ENCODE data around the gene CDH11. TPM values are rescaled to one million over a fixed set of nuclear protein-coding genes. Genes with fewer than 3 reads are reported as not detected.

CDH11 gene
- total and polyA plus RNA-seq, 10 of the 15 experiments (the other 5 are each of a cell fraction or from before 2014, with no cell fraction given) = 0.31 to 9.7 (median 0.87) TPM

DNA sequence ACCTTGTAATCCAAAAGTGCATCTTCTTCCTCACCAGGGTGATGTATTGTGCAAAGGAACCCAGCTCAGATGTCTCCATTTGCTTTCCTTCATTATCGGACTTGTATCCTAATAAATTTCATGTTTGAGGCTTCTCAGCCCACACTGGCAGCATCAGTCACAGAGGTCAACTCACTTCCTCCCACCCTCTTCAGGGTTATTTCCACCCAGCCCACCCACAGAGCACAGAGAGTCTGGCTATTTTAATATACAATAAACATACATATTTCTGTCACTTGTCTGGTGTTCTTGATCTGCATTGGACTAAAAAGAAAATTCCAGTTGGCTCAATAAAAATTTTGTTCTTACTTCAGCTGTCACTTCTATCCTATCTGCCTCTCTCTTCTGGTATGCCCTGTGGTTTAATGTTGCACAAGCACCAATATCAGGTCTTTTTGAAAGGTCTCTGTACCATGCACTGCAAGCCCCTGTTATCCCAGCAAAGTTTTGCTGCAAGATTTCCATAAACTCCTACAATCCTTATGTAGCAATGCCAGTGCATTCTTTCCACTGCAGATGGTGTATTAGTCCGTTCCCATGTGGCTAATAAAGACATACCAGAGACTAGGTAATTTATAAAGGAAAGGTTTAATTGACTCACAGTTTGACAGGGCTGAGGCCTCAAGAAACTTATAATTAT lies 201.8 kb downstream of the CDH11 start (continued):
- no peak for TF ChIP-seq RBBP5 (conservative IDR thresholded peaks at IDR 0.05)
- TF ChIP-seq NFYA (IDR thresholded peaks at IDR 0.05; ENCODE audit: borderline replicate concordance, low read depth, low read length) = no peak
- no peak for TF ChIP-seq HDGF (IDR thresholded peaks at IDR 0.05)

DNA sequence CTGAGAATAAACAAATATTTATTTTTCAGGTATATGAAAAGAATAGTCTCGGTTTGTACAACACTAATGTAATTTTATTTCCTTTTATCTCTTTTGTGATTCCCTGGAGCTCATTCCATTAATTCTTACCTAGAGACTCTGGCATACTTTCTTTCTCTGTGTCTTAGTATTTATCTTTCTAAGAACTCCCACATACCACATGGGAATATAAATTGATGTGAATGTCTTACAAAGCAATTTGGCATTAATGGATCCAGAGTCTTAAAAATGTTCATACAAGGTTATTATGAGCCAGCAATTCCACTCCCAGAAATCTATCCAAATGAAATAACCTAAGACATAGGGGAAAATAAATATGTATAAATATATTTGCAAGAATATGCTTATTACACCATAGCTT lies 202.7 kb downstream of the CDH11 start:
- ChIA-PET CTCF (interaction anchor here (1.0 to 1.2 kb wide), 2 partner anchors 8 to 14 kb away, joined by 3 read pairs; no protein-coding TSS in a partner anchor), RAD21 (ENCODE audit: unreplicated experiment) (interaction anchor here (1.2 kb wide), 1 partner anchor 10 kb away, joined by 3 read pairs; no protein-coding TSS in a partner anchor), SMC1A (ENCODE audit: uncharacterized antibody, unreplicated experiment) (interaction anchor here (1.0 kb wide), 1 partner anchor 16 kb away, joined by 3 read pairs; no protein-coding TSS in a partner anchor), POLR2A (no interaction called here)
- H4K20me1 ChIP-seq (ENCODE audit: control insufficient read depth, insufficient read depth) = no peaks in the 10 kb centered on the region
- DNase-seq (ENCODE audit: low read depth, low spot score) (no peak), ATAC-seq (no peak), FAIRE-seq (no peak)
- 0% methylated on average over 1 of the region's 1 CpG for WGBS (ENCODE audit: insufficient coverage, insufficient replicate concordance, low lambda C conversion rate, missing lambda C conversion rate)
- no peaks in the 10 kb centered on the region for H3K27me3 ChIP-seq (replicated peaks in 1 of 2; ENCODE audit: control insufficient read depth in 2 of 2, insufficient read depth in 2 of 2, low read length in 1 of 2)
- no peak overlapping the region for H3K4me2 ChIP-seq (ENCODE audit: control insufficient read depth, insufficient read depth)
- H3K79me2 ChIP-seq (ENCODE audit: control insufficient read depth, insufficient read depth, low read length) = no peaks in the 10 kb centered on the region
- no peaks in the 10 kb centered on the region for H3K36me3 ChIP-seq (ENCODE audit: control insufficient read depth in 2 of 2, insufficient read depth in 2 of 2, low read length in 1 of 2)
- in situ Hi-C loops (cut with MboI) = no loop called here
- no peak overlapping the region for H3K27ac ChIP-seq (ENCODE audit: control insufficient read depth, insufficient read depth)
- BruUV-seq (replicated peaks) = no TSS peak
- no peak overlapping the region for H2AFZ ChIP-seq (ENCODE audit: control insufficient read depth, low read depth, low read length)
- TF ChIP-seq RBBP5 (conservative IDR thresholded peaks at IDR 0.05) (no peak), MEF2A (IDR thresholded peaks at IDR 0.05; ENCODE audit: insufficient read depth, low read depth, low read length) (no peak), GATAD2B (conservative IDR thresholded peaks at IDR 0.05; ENCODE audit: low read depth) (no peak), SREBF1 (IDR thresholded peaks at IDR 0.05; ENCODE audit: low read length) (no peak), TCF12 (IDR thresholded peaks at IDR 0.05; ENCODE audit: low read depth, low read length) (no peak)
- TF ChIP-seq, protein P1, sequence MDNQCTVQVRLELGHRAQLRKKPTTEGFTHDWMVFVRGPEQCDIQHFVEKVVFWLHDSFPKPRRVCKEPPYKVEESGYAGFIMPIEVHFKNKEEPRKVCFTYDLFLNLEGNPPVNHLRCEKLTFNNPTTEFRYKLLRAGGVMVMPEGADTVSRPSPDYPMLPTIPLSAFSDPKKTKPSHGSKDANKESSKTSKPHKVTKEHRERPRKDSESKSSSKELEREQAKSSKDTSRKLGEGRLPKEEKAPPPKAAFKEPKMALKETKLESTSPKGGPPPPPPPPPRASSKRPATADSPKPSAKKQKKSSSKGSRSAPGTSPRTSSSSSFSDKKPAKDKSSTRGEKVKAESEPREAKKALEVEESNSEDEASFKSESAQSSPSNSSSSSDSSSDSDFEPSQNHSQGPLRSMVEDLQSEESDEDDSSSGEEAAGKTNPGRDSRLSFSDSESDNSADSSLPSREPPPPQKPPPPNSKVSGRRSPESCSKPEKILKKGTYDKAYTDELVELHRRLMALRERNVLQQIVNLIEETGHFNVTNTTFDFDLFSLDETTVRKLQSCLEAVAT (IDR thresholded peaks at IDR 0.05) = no peak
- intact Hi-C loops (cut with micrococcal nuclease; ENCODE audit: unreplicated experiment) = no loop called here
- H3K4me3 ChIP-seq = no peak overlapping the region
- H3K9ac ChIP-seq (ENCODE audit: control insufficient read depth, insufficient read depth, low read length) = no peak overlapping the region
- no peaks in the 10 kb centered on the region for H3K9me3 ChIP-seq (replicated peaks; ENCODE audit: control insufficient read depth, insufficient read depth, low read length)
- H3K4me1 ChIP-seq (ENCODE audit: control insufficient read depth, insufficient read depth, low read length) = no peaks in the 10 kb centered on the region

All from GM12878 (cell line).